Germinal center (tissue), 1 donor: ENCODE results near the gene MLF2.

Experiments
- DNase-seq: peaks from one replicate; pipeline ENCODE4 v3.0.0; 2012; ENCODE audit warnings: mixed read lengths, low spot score

The MLF2 gene

DNA sequence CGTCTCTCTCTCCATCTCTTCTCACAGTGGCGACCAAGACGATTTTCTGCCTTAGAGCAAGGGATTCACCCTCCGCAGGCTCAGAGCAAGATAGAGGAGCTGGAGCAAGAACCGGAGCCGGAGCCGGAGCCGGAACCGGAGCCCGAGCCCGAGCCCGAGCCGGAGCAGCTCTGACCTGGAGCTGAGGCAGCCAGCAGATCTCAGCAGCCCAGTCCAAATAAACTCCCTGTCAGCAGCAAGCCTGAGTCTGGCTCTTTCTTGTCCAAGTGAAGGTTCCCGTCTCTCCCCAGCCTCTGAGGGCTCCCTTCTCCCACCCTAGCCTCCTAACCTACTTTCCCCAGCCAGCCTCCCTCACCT is 25.3 kb upstream of the MLF2 start:
- DNase-seq, result no peak

DNA sequence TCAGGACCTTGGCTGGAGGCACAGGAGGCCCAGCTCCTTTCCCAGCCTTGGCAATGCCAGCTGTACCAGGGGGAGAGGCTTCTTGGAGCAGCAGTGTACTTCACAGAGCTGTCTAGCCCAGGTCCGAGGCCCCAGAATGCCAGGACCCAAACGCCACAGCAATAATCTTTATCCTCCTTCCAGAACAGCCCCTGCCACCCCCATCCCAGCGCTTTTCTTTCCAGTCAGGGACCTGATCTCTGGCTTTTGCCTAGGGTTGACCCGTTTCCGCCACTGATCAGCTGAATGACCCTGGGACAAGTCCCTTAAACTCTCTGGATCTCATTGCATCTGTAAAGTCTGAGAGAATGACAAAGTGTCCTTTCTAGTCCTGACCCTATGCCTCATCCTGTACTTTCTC is 24.4 kb upstream of the MLF2 start:
- DNase-seq, result no peak

DNA sequence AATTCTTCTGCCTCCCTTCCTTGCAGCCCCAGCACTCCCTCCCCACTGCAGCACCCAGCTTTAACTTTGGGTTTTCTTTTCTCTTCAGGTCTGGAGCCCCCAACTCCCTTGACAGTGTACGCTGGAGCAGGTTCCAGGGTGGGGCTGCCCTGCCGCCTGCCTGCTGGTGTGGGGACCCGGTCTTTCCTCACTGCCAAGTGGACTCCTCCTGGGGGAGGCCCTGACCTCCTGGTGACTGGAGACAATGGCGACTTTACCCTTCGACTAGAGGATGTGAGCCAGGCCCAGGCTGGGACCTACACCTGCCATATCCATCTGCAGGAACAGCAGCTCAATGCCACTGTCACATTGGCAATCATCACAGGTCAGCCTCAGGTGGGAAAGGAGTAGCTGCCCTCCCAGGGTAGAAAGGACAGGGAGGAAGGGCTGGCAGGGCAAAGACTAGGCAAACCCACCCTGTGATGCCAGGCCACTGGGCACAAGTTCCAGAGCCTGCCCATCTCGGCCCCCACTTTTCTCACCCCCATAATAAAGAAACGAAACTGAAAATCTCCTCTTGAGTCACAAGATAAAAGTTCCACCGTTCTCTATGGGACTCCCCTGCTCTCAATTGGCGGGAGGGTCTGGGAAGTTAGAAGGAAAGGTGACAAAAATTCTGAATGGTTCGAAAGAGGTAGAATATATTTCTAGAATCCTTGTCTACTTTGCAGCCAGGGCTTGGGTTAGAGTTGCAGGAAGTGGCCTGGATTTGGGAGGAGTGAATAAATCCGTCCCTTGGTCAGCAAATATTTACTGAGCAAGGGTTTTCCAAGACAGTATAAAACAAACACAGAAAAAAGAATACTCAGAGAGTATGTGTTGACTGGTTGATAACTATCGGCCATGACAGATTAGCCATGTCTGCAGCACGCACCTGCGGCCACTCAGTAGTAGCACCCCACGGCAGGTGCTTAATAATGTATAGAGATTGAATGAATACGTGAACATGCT is 22.5 kb upstream of the MLF2 start:
- DNase-seq, result no peak

DNA sequence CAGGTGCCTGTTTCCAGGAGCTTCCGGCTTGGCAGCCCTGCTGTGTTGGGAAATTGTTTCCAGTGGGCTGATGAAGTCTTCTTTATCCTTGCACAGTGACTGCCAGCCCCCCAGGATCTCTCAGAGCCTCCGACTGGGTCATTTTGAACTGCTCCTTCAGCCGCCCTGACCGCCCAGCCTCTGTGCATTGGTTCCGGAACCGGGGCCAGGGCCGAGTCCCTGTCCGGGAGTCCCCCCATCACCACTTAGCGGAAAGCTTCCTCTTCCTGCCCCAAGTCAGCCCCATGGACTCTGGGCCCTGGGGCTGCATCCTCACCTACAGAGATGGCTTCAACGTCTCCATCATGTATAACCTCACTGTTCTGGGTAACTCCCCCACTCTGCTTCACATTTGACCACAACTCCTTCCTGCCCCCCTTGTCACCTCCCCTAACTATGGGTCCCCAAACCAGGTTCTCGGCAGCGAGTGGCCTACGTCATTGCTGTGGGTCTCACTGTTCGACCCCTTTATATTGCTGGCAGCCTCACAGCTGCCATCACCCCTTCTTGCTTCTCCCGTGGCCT is 21.6 kb upstream of the MLF2 start:
- DNase-seq, result no peak

DNA sequence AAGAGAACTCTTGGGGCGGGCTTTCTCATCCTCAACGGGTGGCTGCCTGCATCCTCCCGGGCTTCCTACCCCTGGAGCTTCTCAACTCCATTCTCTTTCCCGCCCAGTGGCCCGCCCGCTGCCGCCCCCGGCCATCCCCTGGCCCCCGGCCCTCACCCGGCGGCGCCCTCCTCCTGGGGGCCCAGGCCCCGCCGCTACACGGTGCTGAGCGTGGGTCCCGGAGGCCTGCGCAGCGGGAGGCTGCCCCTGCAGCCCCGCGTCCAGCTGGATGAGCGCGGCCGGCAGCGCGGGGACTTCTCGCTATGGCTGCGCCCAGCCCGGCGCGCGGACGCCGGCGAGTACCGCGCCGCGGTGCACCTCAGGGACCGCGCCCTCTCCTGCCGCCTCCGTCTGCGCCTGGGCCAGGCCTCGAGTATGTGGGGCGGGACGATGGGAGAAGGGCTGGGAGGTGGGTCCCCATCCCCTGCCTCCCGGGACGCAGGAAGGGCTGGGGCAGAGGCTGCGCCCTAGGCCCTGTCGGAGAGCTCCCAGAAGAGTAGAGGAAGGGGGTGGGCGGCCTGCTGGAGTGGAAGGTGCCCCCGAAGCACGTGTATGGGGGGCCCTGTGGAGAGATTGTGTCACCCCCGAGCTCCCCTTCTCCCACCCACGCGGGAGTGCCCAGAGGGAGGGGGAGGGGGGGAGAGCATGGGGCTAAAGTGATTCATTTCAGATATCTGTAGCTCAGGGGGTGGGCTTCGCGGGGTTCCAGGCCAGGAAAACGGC is 20.8 kb upstream of the MLF2 start:
- no peak for DNase-seq

DNA sequence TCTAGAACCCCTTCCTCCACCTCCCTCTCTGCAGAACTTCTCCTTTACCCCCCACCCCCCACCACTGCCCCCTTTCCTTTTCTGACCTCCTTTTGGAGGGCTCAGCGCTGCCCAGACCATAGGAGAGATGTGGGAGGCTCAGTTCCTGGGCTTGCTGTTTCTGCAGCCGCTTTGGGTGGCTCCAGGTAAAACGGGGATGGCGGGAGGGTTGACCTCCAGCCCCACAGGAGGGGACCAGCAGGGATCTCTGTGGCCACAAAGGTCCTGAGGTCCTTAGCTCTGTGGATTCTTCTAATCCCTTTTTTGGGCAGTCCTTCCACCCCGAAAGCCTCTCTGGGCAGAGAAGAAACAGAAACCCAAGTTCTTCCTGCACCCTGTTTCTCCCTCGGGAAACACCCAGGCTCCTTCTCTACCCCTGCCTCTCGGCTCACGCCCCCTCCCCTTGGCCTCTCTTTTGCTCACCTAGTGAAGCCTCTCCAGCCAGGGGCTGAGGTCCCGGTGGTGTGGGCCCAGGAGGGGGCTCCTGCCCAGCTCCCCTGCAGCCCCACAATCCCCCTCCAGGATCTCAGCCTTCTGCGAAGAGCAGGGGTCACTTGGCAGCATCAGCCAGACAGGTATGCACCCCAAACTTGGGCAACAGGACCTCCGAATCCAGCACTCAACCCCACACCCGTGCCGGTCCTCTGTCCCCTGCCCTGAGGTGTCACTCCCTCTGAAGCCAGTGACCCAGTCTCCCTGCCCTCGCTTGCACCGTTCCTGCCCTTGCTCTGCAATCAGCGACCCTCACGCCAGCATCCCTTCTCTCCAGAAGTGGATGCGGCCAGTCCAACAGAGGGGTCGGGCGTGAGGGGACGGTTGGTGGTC is 20.0 kb upstream of the MLF2 start:
- no peak for DNase-seq

DNA sequence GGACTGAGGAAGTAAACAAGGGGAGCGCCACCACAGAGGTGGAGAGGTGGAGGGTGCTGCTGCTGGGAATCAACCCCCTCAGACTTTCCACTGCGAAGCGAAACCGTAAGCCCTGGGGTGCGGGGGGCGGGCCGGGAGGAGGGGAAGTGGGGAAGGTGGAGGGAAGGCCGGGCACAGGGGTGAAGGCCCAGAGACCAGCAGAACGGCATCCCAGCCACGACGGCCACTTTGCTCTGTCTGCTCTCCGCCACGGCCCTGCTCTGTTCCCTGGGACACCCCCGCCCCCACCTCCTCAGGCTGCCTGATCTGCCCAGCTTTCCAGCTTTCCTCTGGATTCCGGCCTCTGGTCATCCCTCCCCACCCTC is 19.4 kb upstream of the MLF2 start, which contains the start of gene LAG3:
TSS of gene LAG3 (plus strand) at position 190 of the 365 bp plus-strand sequence. CDS start 333 bp downstream, outside the sequence.
- no peak for DNase-seq

DNA sequence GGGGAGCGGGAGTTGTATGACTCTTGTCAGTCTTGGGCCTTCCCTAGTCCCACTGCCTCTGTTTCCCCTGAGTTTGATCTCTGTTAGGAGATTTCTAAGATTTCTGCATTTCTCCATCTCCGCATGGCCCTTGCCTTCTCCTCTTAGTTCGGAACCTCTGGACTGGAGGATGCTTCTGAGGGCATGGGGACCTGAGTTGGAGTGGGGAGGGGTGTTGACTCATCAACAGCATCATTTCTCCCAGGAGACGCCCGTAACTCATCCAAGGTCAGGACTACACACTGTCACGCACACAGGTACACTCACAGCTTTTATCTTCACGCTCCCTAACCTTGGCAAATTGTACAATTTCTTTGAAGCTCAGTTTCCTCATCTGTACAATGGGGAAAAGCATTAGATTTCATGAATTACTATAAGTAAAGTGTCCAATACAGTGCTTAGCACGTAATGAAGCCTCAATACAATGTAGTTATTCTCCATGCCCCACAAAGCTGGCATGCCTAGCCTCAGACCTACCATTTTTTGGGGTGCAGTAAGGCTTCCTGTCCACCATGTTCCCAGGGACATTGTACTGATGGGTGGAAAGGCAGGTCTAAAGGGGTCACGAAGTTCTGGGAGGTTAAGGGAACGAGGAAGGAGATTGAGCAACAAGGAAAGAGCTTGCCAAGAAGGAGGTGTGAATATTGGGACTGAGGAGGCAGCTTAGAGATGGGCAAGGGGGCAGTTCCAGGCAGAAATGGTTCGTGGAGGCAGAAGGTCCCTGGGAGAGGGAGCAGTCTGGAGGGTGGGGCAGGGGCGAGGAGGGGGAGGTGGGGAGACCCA is 18.8 kb upstream of the MLF2 start:
- no peak for DNase-seq

DNA sequence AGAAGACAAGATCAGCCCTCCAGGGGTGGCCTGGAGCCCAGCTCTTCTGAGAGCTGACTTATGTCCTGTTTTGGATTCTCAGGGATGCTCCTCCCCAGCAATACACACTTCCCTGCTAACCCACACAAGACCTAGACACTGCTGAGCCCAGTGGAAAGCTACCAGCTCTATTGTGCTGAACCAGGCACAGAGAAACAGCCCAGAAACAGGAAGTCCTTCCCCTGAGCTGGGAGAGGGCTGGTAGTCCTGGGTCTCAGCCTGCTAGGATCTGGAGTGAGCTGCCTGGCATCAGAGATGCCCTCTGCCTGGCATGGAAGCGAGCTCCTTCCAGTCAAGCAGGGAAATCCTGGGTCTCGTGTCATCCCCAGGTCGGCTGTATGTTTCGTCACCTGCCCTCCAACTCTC is 18.2 kb upstream of the MLF2 start:
- DNase-seq, result no peak

DNA sequence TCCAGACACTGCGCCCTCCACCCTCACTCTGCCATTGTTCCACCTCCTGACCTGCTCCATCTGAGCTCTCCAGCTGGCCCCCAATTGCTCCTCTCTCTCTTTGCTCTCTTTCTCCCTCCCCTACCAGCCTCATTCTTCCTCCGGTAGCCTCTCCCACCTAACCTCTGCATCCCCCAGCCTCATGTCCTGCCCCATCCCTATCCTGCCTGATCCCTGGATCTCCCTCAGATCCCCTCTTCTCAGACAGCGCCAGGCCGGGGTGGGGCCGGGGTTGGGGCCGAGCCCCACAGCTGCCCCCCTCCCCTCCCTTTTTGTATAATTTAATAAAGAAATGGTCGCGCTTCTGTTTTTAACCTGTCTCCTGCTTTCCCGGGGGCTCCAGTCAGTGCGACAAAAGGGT is 17.7 kb upstream of the MLF2 start:
- DNase-seq, result no peak

DNA sequence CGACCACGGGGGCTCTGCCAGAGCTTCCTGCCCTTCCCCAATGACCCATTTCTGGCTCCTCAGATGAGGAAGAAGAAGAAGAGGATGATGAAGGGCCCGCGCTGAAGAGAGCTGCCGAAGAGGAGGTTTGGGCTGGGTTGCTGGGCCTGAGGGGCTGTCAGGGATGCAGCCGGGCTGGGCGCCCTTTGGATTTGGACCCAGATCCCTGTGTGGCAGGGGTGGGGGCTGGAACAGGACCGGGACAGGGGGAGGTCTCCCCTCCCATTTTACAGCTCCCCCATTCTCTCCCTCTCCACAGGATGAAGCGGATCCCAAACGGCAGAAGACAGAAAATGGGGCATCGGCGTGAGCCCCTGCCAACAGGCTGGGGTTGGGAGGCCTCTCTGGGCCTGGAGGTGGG is 17.2 kb upstream of the MLF2 start:
- no peak for DNase-seq

DNA sequence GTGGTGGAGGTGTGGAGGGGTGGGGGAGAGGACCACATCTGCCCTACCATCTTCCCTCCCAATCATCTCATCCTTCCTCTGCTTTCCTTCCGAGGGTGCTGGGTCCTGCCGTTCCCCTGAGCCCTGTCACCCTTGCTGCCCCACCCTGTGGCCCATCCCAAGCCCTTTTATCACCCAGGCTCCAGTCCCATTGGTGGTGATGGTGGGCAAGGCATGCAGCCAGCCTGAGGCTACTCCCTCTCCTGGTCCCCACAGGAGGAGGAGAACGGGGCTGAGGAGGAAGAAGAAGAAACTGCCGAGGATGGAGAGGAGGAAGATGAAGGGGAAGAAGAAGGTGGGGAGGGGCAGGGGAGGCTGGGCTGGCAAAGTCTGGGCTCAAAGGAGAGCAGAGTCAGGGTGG is 16.7 kb upstream of the MLF2 start:
- no peak for DNase-seq

DNA sequence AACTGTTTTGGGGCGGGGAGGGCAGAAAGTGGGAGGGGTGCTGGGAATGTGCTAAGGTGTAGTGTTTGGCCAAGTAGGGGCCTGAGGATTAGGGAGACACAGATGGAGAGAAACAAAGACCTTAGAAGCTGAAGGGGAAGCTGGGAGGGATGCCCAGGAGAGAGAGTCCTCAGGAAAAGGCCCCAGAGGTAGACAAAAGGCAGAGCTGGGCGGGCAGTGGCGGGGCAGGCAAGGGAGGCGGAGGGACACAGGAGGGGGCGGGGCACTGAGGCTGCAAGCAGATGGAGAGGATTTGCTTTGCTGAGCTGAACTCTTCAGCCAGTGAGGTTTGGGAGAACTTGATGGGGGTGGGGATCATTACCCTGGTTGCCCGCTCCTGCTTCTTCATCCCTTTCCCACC is 16.0 kb upstream of the MLF2 start:
- DNase-seq, result no peak

DNA sequence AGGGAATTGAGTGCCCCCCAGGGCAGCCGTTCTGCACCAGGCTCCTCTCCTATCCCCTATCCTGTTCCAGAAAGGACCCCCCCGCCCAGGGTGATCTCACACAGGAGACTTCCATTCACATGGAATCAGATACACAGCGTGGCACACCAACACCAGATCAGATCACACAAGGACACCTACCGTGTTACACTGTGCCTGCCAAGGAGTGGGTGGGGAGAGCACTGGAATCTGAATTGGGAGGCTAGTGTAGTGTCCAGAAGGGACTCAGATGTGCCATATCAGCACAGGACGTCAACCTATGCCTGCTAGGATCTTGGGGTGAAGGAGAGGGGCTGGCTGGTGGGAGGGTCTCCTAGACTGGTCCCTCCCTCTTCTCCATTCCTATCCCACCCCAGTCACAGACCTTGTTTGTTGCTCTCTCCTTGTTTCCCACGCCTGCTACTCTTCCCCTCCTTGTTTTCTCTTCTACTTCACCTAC is 15.5 kb upstream of the MLF2 start:
- DNase-seq, result no peak

DNA sequence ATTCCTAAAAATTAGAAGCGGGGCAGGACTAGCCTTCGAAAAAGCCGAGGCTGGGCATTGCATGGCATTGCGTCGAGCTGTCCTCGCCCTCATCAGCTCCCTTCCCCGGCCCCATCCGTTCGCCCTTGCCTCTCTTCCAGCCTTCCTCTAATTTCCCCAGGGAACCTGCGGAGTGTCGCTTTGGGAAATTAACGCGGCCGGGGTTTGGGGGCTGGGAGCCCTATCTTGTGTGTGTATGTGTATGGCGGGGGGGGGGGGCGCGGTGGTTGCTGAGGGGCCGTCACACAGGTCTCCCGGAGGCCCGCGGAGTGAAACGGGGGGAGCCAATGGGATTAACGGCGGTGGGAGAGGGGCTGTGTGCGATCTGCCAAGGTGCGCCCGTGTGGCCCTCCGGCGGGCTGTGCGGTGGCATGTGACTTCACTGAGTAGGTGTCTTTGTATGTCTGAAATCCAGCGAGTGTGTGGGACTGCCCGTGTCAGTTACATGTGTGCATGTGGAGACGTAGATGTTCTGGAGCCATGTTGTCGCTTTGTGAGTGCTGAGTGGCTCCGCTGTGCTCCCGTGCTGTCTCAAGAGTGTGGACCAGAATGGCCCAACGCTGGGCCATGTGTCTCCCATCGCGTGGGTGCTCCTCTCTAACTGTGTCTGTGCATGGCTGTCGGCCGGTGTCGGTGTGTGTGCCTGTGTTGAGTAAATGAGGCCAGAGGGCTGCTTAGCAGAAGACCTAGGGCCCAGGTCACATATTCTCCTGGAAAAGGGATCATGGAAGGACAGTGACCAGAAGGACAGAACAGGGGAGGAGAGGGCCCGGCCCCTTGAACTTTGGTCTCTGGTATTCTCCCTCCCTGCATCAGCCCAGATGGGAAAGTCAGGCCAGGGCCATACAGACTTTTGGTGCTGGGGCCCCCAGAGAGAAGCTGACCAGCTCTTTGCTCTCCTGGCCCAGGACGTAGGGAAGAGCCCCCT is 14.7 kb upstream of the MLF2 start:
- DNase-seq, result no peak

DNA sequence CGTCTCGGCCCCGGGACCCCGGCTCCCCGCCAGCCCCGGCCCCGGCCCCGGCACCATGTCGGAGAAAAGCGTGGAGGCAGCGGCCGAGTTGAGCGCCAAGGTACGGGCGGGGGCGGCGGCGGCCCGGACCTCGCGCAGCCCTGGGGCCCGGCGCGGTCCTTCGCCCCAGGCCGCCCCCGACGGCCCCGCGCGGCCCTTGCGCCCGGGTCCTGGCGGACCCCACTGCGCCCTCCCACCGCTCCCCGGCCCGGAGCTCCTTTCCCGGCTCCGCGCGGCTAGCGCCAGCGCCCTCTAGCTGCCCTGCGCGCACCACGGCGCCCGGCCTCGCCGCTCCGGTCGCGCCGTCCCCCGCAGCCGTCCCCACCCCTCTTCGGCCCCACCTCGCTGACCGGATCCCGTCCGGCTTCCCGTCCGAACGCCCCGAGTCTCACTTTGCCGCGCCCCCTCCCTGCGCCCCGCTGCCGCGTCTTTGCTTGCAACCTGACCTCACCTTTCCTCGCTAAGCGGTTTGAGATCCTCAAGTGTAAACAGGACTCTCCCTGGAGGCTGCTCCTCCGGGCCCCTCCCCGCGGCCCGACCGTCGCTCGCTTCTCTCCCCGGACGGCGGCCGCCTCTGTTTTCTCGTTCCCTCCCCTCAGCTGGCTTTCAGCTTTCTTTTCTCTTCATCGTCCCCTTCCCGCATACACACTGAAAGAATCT is 13.9 kb upstream of the MLF2 start:
- peak; percentile 72 for DNase-seq

DNA sequence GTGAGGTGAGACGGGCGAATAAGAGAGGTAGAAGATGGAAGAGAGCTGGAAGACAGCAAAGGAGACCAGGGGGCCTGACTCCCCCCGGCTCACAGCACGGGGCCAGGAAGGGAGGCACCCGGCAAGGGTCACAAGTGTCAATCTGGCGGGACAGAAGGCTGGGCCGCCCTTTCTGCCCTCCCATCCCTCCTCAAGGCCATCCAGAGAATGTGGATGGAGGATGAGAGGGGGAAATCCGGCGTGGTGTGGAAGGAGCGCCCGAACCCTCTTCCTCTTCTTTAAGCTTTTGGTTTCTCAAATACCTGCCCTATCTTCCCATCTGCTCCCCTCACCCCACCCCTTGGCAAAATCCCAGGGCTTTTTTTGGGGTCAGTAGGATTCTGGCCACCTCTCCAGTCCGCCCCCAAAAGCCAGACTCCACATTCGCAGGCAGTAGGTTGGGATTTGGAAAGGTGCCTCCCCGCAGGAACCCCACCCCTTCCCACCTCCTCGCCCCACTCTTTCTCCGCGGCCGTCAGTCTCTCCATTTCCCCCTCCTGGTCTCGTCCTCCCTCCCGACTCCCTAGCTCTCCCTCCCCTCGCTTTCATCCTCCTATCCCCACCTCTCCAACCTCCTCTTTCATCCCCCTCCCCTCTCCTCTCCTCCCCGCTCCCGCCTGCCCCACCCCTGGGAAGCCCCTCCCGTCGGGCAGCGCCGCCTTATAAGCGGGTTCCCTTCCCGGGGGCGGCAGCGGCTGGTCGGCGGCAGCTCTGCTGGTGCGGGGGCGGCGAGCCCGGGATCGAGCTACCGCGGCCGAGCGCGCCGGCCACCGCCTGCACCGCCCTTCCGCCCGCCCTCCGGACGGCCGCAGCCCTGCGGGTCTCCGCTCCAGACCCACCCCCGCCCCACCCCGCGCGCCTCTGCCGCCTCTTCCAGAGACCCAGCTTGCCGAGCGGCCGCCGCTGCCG is 13.0 kb upstream of the MLF2 start, which contains the start of gene PTMS:
TSS of gene PTMS (plus strand) at position 730 of the 948 bp plus-strand sequence. CDS start 343 bp downstream, outside the sequence.
- peak; percentile 47 for DNase-seq
